GM18502 (cell line): ENCODE results near the gene PSMD2.

ENCODE experiments used
- ATAC-seq: cut with Tn5 transposase; IDR thresholded peaks from one replicate; pipeline ENCODE4 v1.9.1; 2021; ENCODE audit warnings: mild to moderate bottlenecking; ENCODE audit not compliant: unreplicated experiment, poor library complexity

The PSMD2 gene

DNA sequence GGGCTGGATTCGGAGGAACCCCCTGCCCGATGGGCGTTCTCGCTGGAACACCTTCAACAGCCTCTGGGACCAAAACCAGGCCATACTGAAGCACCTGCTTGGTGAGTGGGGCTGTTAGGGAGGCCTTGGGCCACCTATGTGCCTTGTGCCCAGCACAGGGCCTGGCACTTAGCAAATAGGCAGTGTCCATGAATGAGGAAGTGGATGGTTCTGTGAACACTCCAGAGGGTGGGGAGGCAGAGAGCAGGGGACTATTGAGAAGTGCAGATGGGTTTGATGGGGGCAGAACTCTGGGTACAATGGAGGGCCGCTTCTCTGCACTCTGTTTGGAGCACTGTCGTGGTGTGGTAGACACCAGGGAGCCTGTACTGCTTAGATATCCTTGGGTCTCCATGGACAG, 21.7 kb upstream of the PSMD2 start:
- ATAC-seq = no peak

DNA sequence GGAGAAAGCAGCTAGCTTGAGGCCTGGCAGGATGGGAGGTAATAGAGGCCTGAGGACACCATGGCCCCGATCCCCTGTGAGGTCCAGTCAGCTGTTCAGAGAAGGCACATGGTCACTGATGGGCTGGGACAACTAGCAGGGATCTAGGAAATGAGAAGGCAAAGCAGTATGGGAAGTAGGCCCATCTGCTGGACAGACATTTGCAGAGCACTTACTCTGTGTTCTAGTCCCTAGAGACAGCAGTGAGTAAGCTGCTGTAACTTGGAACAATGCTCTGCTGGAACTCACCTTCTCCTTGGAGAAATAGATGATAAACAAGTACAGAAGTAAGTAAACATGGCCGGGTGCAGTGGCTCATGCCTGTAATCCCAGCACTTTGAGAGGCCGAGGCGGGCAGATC, 16.1 kb upstream of the PSMD2 start:
- no peak for ATAC-seq

DNA sequence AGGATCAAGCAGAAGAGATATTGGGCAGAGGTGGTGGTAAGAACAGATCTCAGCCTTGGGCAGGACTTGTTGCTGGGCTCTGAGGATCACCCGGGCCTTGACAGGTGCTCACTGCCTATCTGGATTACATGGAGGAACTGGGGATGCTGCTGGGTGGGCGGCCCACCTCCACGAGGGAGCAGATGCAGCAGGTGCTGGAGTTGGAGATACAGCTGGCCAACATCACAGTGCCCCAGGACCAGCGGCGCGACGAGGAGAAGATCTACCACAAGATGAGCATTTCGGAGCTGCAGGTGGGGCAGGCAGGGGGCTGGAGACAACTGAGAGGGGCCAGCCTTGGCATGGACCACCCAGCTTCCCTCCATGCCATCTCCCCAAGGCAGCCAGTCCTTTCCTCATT, 15.4 kb upstream of the PSMD2 start:
- ATAC-seq = no peak

DNA sequence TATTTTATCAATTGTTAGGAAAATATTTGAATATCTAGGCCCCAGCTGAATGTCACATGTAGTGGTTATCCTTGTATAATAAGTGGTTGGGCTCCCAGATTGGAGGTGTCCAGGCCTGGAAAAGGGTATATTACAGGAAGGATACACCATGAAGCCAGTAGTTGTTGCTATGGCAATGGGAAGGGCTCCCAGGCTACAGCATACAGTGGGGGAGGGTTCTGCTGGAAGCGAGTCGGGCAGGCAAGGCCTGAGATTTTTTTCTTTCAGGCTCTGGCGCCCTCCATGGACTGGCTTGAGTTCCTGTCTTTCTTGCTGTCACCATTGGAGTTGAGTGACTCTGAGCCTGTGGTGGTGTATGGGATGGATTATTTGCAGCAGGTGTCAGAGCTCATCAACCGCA, 14.3 kb upstream of the PSMD2 start:
- ATAC-seq = no peak

DNA sequence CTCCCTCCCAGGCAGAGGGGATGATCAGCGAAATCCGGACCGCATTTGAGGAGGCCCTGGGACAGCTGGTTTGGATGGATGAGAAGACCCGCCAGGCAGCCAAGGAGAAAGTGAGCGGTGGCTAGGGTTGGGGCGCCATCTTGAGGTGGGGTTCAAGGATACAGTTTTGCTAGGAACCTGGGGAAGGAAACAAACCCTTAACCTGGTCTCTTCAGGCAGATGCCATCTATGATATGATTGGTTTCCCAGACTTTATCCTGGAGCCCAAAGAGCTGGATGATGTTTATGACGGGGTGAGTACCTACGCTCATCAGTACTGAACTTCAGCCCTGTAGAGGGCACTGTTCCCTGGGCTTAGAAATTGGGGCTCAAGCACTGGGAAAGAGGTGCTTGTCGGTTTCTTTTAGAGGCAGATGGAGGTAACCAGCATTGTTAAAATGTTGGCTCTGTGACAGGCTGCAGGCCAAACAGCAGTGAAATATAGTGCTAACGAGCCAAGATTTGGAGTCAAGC, 9.6 kb upstream of the PSMD2 start:
- no peak for ATAC-seq

DNA sequence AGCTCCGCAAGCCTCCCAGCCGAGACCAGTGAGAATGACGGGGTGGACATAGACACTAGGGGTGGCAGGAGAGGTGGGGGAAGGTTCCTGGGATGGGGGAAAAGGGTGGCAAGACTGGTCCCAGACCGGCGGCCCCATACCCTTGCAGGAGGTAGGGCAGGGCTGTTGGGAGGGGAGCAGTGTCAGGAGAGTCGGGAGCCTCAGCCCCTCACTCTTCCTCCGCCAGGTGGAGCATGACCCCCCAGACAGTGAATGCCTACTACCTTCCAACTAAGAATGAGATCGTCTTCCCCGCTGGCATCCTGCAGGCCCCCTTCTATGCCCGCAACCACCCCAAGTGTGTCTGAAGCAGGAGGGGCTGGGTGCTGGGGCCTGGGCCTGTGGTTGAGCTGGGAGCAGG, 8.7 kb upstream of the PSMD2 start:
- ATAC-seq = no peak

DNA sequence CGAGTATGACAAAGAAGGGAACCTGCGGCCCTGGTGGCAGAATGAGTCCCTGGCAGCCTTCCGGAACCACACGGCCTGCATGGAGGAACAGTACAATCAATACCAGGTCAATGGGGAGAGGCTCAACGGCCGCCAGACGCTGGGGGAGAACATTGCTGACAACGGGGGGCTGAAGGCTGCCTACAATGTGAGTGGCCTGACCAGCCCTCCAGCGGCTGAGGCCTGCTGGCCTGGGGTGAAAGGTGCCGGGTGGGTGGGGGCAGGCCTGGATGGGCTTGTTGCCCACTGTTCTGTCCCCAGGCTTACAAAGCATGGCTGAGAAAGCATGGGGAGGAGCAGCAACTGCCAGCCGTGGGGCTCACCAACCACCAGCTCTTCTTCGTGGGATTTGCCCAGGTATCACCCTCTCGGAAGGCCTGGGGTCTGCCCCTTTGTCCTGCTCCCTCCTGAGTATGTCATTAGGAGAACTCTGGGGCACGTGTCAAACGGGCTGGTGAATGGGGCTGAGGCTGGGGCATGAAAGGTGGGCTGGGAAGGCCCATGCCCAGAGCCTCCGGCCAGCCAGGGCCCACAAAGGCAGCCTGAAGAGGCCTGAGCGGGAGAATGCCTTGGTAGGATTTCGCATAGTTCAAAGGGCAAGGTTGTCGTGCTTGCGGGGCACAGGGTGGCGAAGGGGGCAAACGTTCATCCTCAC, 7.8 kb upstream of the PSMD2 start:
- ATAC-seq = no peak

DNA sequence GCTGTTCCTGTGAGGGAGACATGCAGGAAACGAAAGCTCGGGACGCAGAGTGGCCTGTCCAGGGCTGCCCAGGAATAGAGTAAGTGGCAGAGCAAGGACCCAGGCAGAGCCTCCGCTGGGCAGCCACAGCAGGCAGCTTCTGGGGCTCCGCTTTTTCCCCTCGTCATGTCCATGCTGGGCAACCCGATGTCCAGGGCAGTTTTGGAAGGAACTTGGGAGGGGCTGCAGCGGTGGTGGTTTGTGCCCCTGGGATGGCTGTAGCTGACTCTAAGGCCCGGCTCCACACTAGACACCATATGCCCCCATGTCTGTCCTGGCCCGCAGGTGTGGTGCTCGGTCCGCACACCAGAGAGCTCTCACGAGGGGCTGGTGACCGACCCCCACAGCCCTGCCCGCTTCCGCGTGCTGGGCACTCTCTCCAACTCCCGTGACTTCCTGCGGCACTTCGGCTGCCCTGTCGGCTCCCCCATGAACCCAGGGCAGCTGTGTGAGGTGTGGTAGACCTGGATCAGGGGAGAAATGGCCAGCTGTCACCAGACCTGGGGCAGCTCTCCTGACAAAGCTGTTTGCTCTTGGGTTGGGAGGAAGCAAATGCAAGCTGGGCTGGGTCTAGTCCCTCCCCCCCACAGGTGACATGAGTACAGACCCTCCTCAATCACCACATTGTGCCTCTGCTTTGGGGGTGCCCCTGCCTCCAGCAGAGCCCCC, 7.1 kb upstream of the PSMD2 start:
- ATAC-seq = no peak

DNA sequence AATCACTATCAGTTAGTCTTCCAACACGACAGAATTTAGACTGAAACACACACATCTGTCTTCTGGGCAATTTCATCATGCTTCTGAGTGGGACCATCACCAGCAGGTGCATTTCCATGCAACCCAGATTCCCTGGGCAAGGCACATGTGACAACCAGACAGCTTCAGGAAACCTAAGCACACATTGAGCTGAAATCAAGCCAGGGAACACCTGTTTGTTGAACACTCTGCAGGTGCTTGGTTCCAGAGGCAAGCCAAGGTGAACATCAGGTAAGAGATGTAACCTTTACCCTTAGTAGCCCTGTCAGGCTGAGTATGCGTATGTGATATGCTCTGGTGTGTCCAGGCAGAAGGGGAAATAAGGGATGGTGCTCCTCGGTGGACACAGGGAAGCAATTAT, 3.3 kb upstream of the PSMD2 start:
- no peak for ATAC-seq

DNA sequence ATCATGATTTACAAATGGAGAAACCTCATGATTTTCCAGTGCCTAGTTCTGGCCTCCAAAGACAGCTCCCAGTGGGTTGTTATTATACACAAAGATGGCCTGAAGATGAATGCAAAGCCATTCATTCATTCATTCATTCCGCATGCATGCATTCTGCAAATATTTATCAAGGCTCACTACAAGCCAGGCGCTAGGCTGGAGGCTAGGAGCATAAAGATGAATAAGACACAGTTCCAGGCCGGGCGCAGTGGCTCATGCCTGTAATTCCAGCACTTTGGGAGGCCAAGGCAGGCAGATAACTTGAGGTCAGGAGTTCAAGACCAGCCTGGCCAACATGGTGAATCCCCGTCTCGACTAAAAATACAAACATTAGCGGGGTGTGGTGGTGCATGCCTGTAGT, 2.4 kb upstream of the PSMD2 start:
- no peak for ATAC-seq

DNA sequence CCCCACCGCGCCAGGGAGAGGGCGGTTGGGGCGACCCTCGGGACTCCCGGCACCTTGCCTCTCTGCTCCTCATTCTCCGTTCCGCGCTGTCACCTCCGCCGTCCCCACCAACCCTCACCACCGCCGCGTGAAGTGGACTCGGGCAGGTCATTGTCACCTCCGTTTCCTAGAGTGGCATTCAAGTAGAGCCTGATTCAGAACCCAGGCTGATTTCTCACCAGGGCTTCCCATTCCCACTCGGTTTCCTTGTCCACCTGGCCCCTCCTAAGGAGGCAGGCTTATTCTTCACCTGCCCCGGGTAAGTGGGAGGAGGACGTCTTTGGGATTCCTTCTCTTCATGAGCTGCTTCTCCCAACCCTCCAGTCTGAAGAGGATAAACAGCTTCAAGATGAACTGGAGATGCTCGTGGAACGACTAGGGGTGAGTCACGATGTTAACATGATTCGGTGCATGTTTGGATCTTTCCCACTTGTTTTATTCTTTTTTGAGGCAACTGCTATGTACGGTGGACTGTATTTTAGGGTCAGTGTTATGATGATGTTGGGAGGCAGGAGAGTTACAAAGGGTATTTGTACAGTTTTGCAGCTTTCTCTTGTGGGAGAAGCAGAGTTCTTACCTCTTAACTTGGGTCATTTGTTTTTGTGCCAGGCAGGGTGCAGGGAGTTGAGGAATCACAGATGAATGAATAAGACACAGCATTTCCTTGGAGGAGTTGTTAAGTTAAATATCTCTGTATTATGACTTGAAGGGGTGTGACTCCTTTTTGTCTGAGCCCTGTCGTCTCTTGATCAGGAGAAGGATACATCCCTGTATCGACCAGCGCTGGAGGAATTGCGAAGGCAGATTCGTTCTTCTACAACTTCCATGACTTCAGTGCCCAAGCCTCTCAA, 692 bp downstream of the PSMD2 start:
- no peak for ATAC-seq

DNA sequence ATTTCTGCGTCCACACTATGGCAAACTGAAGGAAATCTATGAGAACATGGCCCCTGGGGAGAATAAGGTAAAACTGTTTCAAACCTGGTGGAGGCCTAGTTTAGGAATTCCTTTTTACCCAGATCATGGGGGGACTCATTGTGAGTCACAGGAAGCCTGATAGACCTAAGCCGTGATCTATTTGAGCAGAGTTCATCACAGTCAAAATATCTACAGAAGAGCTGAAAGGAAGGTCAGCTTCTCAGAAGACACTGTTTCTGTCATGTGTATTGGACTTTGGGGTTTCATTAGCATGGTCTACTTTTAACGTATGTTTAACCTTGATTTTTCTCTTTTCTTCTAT, 1.3 kb downstream of the PSMD2 start:
- ATAC-seq = no peak

DNA sequence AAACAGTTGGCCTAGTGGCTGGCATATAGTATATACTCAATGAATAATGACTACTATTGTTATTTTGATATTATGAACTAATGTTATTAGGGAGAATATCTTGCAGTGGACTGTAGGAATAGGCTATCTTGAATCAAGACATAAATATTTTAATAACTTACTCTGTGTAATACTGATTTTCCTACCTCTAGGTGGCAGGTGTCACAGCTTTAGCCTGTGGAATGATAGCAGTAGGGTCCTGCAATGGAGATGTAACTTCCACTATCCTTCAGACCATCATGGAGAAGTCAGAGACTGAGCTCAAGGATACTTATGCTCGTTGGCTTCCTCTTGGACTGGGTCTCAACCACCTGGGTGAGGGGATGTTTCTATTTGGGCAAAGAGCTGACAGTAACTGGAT, 6.5 kb downstream of the PSMD2 start:
- ATAC-seq = no peak

DNA sequence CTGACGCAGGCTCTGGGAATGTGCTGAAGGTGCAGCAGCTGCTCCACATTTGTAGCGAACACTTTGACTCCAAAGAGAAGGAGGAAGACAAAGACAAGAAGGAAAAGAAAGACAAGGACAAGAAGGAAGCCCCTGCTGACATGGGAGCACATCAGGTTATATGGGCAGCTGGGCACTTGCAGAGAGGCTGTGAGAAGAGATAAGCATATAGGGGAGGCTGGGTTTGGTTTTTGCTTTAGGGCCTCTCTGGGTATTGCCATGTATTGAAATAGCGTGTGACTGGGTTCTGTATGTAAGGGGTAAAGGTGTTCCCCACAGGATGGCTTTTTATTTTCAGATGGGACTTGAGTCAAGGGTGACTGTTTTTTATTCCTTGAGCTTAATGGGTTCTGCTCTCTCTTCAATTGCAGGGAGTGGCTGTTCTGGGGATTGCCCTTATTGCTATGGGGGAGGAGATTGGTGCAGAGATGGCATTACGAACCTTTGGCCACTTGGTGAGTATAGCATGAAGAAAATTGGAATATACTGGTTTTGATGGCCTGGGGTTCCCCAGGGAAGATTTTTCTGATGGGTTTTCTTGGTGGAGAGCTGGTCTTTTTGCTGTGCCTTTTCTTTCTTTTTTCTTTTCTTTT, 7.4 kb downstream of the PSMD2 start:
- no peak for ATAC-seq

DNA sequence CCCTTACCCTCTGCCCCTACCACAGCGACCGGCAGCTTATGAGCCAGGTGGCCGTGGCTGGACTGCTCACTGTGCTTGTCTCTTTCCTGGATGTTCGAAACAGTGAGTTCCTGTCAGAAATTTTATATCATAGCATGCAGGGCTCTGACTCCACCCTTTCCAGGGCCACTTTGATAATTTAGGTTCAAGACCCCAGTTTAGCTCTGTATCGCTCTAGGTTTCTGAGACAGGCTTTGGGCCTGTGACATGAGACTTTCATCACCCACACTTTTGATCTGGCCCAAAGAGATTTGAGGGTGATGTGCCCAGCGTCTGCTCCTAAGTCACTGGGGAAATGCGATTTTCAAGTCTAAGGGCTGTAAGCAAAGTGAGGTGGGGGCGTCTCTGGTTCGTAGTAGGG, 8.9 kb downstream of the PSMD2 start:
- no peak for ATAC-seq

DNA sequence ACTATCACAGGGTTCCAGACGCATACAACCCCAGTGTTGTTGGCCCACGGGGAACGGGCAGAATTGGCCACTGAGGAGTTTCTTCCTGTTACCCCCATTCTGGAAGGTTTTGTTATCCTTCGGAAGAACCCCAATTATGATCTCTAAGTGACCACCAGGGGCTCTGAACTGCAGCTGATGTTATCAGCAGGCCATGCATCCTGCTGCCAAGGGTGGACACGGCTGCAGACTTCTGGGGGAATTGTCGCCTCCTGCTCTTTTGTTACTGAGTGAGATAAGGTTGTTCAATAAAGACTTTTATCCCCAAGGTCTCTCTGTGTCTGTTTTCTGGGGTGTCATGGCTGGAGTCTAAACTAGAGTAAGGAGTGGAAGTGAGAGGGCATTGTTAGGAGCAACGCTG, 9.7 kb downstream of the PSMD2 start:
- ATAC-seq = no peak

DNA sequence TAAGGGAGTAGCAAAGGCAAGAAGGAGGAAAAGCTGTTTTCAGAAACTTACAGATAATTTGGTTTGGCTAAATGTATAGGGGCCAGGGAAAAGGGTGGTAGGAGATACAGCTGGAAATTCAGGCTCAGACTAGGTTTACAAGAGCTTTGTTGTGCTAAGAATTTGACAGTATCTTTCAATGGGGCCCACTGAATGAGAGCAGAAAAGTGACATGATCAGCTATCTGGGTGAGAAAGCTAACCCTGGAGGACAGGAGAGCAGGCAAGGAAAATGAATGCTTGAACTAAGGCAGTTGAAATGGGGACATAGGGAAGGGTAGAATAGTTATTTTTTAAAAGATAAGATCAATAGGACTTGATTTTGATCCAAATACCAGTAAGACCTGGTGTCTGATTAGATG, 12.6 kb downstream of the PSMD2 start:
- no peak for ATAC-seq

DNA sequence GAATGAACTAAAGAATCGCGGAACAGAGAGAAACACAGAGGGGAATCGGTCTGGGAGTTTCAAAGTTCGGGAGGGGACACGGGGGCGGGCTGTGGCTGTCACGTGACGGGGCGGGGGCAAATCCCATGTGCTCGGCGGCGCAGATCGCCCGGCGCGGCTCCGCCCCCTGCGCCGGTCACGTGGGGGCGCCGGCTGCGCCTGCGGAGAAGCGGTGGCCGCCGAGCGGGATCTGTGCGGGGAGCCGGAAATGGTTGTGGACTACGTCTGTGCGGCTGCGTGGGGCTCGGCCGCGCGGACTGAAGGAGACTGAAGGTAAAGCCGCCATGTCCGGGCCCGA, 15.3 kb downstream of the PSMD2 start, which contains the start of gene EIF4G1:
Gene EIF4G1 (plus strand): TSS at position 244 of the 337 bp plus-strand sequence. CDS start 1,191 bp downstream, outside the sequence.
- peak; percentile 85 for ATAC-seq

DNA sequence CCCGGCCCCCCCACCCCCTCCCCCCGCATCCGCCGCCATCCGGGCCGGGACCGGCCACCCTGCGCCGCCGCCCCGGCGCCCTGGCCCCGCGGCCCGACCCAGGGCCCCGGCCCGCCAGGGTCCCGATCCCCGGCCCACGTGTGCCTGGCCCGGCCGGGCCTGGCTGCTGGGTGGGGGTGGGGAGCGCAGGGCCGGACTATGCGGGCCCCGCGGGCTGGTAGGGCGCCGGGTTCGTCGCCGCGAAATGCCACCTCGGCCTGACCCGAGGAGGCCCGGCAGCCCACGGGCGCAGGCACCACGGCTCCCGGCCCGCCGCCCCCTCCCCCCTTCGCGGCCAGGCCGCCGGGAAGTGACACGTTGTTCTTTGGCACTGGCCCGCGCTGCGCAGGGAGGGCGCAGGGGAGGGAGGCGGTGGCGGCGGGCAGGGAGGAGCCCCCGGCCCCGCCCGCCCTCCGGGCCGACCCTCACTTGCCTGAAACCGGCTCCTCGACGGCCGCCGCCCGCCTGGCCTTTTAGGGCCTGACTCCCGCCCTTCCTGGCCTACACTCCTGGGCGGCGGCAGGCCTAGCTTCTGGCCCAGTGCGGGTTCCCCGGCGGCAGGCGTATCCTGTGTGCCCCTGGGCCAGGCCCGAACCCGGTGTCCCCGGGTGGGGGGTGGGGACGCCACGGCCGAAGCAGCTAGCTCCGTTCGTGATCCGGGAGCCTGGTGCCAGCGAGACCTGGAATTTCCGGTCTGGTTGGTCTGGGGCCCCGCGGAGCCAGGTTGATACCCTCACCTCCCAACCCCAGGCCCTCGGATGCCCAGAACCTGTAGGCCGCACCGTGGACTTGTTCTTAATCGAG, 15.9 kb downstream of the PSMD2 start:
- peak; percentile 50 for ATAC-seq

DNA sequence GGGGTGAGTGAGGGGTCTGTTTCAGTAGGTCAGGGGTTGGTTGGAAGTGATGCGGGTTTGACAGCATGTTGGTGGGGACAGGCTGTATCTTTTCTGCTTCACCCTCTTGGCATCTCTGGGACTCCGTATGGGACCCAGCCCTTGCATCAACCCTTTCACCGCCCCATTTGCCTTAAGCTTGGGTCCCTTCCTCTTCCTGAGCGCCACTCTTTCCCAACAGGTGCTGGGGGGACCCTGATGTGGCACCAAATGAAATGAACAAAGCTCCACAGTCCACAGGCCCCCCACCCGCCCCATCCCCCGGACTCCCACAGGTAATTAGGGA, 16.5 kb downstream of the PSMD2 start:
- ATAC-seq = peak; percentile 4
